Heart left ventricle (tissue), 13 donors: ENCODE measurements around the gene KCNE4.

ENCODE experiments used
- CTCF ChIP-seq, 12 donors: fragments of 200-600 bp; sonication (generic) in 4 of 12; IDR thresholded peaks; one replicate each; pipeline versions ENCODE4 v1.5.0 to v1.8.0; 2018 to 2022; ENCODE audit warnings: antibody characterized with exemption in 12 of 12, mild to moderate bottlenecking in 5 of 12
- POLR2A ChIP-seq, 2 donors: fragments of 450-650 bp; IDR thresholded peaks; one replicate each; pipeline ENCODE4 v1.6.1; 2017; ENCODE audit warnings: antibody characterized with exemption in 2 of 2, mild to moderate bottlenecking in 2 of 2, moderate library complexity in 2 of 2
- donor health status: ischemic (EF 13 %, LVEDD 7.1; RV severe dilation, severe dysfunction).
- donor health status: DM: no; HTN: yes; CAD: no.
- donor health status: DM: no; HTN: no; CAD: no.
- donor health status: ischemic (EF 25% LVEDD 6.9; RV normal size, moderate dysfunction).
- donor health status: ischemic (EF 25% LVEDD 5.7; RV mildly dilated, moderate dysfunction).
- donor health status: ischemic (EF 35%, LVEDD 5.7; RV mildly dilated, moderate dysfunction).
- donor health status: nonischemic (EF 11% LVEDD 7.7; RV severe dilation, severe dysfunction).
- donor health status: DM: yes; HTN: yes; CAD: no.
- donor health status: PGD.
- donor health status: ischemic (EF 29% LVEDD 5.4; RV normal size, mild dysfunction).
- donor health status: nonischemic (EF 23%, LVEDD 6.1; RV moderate dilation, normal function).

DNA sequence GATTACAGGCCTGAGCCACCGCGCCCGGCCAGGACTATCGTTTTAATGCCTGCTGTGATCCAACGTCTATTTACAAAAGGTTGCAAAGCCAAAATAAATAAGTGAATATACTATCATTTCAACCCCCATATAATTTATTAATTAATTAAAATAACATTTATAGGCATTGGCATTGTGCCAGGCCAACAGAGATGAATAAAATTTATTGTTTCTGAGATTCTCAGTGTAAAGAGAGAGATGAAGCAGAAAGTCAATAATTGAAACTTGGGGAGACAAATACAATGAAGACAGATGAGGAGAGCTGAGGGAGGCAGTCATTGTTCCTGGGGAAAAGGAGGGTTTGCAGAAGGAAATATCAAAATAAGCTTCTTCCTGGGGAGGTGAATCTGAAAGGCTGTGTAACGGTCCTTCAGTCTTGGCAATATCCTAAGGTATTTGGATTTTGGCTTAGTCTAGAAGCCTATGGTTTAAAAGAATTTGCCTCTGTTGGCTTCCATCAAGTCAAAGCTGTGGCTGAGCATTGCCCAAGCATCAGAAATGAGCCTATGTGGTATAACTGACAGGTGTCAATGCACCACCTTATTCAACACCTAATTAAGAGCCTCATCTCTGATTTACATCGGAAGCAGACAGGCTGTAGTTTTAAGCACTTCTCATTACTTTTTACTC is 31.5 kb downstream of the KCNE4 start:
- TF ChIP-seq POLR2A (IDR thresholded peaks at IDR 0.05): no peak
- no peak for TF ChIP-seq CTCF (IDR thresholded peaks at IDR 0.05)
